ENCODE results near the gene ELOB. TPM values are rescaled to one million over a fixed set of nuclear protein-coding genes. Genes with fewer than 3 reads are reported as not detected.
A peak's percentile ranks its signal among the peaks of the same experiment; 100 is the strongest.

The ELOB gene
- total and polyA plus RNA-seq, 2 of the 13 experiments (the other 11 are each of a cell fraction or from before 2014, with no cell fraction given): 208 to 225 TPM

- no peak for TF ChIP-seq ZNF552 (CRISPR knock-in tag; IDR thresholded peaks at IDR 0.05; ENCODE audit: borderline replicate concordance)
- TF ChIP-seq FOXK1 (CRISPR knock-in tag; IDR thresholded peaks at IDR 0.05; ENCODE audit: borderline replicate concordance, low read depth): no peak
- TF ChIP-seq THAP8 (CRISPR knock-in tag; IDR thresholded peaks at IDR 0.05; ENCODE audit: borderline replicate concordance): no peak
- TF ChIP-seq ATF4 (CRISPR knock-in tag; IDR thresholded peaks at IDR 0.05): peak in 1 of 2 experiments; percentile 65; a peak in 2 of 4 replicates
- no peak for TF ChIP-seq MYC (CRISPR knock-in tag; IDR thresholded peaks at IDR 0.05; ENCODE audit: borderline replicate concordance)
- TF ChIP-seq ZNF749 (CRISPR knock-in tag; IDR thresholded peaks at IDR 0.05; ENCODE audit: borderline replicate concordance): no peak
- peak; percentile 53; the same call in 1 of the 2 replicates for TF ChIP-seq ZNF691 (CRISPR knock-in tag; IDR thresholded peaks at IDR 0.05; ENCODE audit: borderline replicate concordance, low read depth)
- no peak for TF ChIP-seq MEF2D (CRISPR knock-in tag; IDR thresholded peaks at IDR 0.05)
- no peak for TF ChIP-seq ZNF772 (CRISPR knock-in tag; IDR thresholded peaks at IDR 0.05)
- TF ChIP-seq ZNF629 (CRISPR knock-in tag; conservative IDR thresholded peaks at IDR 0.05): no peak
- TF ChIP-seq ZNF678 (CRISPR knock-in tag; IDR thresholded peaks at IDR 0.05): no peak
- TF ChIP-seq THRA (CRISPR knock-in tag; IDR thresholded peaks at IDR 0.05; ENCODE audit: borderline replicate concordance): 0 out of 2 replicates have a peak, but pooled peaks have one; percentile 18
- TF ChIP-seq MED13 (CRISPR knock-in tag; IDR thresholded peaks at IDR 0.05): no peak
- TF ChIP-seq ZNF724P (CRISPR knock-in tag; IDR thresholded peaks at IDR 0.05; ENCODE audit: borderline replicate concordance): no peak
- TF ChIP-seq ZNF770 (CRISPR knock-in tag; IDR thresholded peaks at IDR 0.05): no peak
- TF ChIP-seq SP4 (CRISPR knock-in tag; IDR thresholded peaks at IDR 0.05): no peak
- no peak for TF ChIP-seq FOXA3 (CRISPR knock-in tag; IDR thresholded peaks at IDR 0.05)
- TF ChIP-seq JARID2 (CRISPR knock-in tag; IDR thresholded peaks at IDR 0.05; ENCODE audit: insufficient replicate concordance): no peak
- no peak for TF ChIP-seq XBP1 (CRISPR knock-in tag; IDR thresholded peaks at IDR 0.05)
- no peak for TF ChIP-seq ZNF33B (CRISPR knock-in tag; IDR thresholded peaks at IDR 0.05)
- no peak for TF ChIP-seq ZNF768 (CRISPR knock-in tag; IDR thresholded peaks at IDR 0.05)
Observed at GRCh38 chr16:2786061-2786825, 9.2 kb upstream of the ELOB start (continued).

All from HepG2 (cell line).